IMR-90 (cell line): ENCODE results near the gene WDR43. TPM values are rescaled to one million over a fixed set of nuclear protein-coding genes. Genes with fewer than 3 reads are reported as not detected.
A peak's percentile ranks its signal among the peaks of the same experiment; 100 is the strongest.

Experiments used
- BHLHE40 ChIP-seq: fragments of 150-350 bp; IDR thresholded peaks from 2 replicates; pipeline ENCODE4 v1.6.1; 2016; ENCODE audit warnings: mild to moderate bottlenecking, low read depth, low read length
- CEBPB ChIP-seq: IDR thresholded peaks from 2 replicates; pipeline ENCODE4 v1.6.1; 2012; ENCODE audit warnings: low read depth, low read length, improper control_type of control experiment
- CHD1 ChIP-seq: IDR thresholded peaks from 2 replicates; pipeline ENCODE4 v1.6.1; 2012; ENCODE audit warnings: low read depth, low read length, improper control_type of control experiment
- MAFK ChIP-seq: IDR thresholded peaks from 2 replicates; pipeline ENCODE4 v1.6.1; 2012; ENCODE audit warnings: low read depth, low read length, improper control_type of control experiment
- MAZ ChIP-seq: IDR thresholded peaks from 2 replicates; pipeline ENCODE4 v1.6.1; 2012; ENCODE audit warnings: low read depth, mild to moderate bottlenecking, low read length, improper control_type of control experiment, moderate library complexity, borderline replicate concordance
- RAD21 ChIP-seq: IDR thresholded peaks from 2 replicates; pipeline ENCODE4 v1.6.1; 2012; ENCODE audit warnings: low read length, improper control_type of control experiment
- RCOR1 ChIP-seq: IDR thresholded peaks from 2 replicates; pipeline ENCODE4 v1.6.1; 2012; ENCODE audit warnings: mild to moderate bottlenecking, low read length, improper control_type of control experiment; ENCODE audit not compliant: insufficient replicate concordance
- RFX5 ChIP-seq: IDR thresholded peaks from 2 replicates; pipeline ENCODE4 v1.8.0; 2012; ENCODE audit warnings: low read depth, mild to moderate bottlenecking, low read length, moderate library complexity
- polyA plus RNA-seq, 3 experiments: library from polyadenylated mRNA; depleted of rRNA; stranded (reverse); fragments of >200 nt; gene quantifications; 2 replicates each; pipeline ENCODE4 v1.2.3, GENCODE V29; 2012; ENCODE audit warnings: low replicate concordance in 1 of 3
- total RNA-seq: library from RNA; depleted of rRNA; stranded (reverse); fragments of >200 nt; gene quantifications from 2 replicates; pipeline ENCODE4 v1.2.3, GENCODE V29; 2012
- TF ChIP-seq, protein P1 (sequence below): fragments of 150-350 bp; IDR thresholded peaks from 2 replicates; pipeline ENCODE4 v1.6.1; 2016; ENCODE audit warnings: low read depth, mild to moderate bottlenecking, low read length, moderate library complexity, borderline replicate concordance

The WDR43 gene
- total and polyA plus RNA-seq, 2 of the 4 experiments (the other 2 are of a cell fraction), result 40.3 to 300 TPM

DNA sequence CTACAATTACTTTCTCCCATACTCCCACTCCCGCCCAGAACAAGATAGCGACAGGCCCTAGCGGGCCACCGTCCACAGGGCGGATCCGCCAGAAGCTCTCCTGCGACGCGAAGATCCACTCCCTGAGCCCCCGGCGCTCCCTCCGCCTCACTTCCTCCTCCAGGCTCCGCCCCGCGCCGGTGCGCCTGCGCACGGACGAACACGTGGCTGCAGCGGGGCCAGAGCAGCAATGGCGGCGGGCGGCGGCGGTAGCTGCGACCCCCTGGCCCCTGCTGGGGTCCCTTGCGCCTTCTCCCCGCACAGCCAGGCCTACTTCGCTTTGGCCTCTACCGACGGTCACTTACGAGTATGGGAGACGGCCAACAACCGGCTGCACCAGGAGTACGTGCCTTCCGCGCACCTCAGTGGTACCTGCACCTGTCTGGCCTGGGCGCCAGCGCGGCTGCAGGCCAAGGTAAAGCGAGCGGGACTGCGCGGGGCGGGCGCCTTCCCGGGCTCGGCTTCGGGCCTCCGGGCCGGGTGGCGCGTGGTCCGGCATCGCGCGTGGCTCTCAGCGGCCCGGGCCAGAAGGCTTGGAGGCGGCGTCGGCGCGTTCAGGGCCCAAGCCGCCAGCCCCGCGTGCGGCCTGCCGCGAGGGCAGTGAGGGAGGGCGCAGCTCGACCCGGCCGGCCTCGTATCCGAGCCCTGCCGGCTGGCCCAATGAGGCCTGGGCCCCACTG lies at the start of gene WDR43 (continued):
- TF ChIP-seq, protein P1, sequence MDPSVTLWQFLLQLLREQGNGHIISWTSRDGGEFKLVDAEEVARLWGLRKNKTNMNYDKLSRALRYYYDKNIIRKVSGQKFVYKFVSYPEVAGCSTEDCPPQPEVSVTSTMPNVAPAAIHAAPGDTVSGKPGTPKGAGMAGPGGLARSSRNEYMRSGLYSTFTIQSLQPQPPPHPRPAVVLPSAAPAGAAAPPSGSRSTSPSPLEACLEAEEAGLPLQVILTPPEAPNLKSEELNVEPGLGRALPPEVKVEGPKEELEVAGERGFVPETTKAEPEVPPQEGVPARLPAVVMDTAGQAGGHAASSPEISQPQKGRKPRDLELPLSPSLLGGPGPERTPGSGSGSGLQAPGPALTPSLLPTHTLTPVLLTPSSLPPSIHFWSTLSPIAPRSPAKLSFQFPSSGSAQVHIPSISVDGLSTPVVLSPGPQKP, result no peak
- no peak for TF ChIP-seq MAFK
- TF ChIP-seq MAZ, result peak; percentile 99
- TF ChIP-seq RAD21, result no peak
- no peak for TF ChIP-seq CHD1
- no peak for TF ChIP-seq RFX5
- TF ChIP-seq BHLHE40, result no peak
- TF ChIP-seq RCOR1, result no peak
- no peak for TF ChIP-seq CEBPB
